ENCODE measurements around the gene BICRA.
"Not testable (repeated sequence)": the region's sequence is repeated elsewhere in the genome, so short reads cannot be mapped to it uniquely, and the experiment has no call there.

BICRA gene

DNA sequence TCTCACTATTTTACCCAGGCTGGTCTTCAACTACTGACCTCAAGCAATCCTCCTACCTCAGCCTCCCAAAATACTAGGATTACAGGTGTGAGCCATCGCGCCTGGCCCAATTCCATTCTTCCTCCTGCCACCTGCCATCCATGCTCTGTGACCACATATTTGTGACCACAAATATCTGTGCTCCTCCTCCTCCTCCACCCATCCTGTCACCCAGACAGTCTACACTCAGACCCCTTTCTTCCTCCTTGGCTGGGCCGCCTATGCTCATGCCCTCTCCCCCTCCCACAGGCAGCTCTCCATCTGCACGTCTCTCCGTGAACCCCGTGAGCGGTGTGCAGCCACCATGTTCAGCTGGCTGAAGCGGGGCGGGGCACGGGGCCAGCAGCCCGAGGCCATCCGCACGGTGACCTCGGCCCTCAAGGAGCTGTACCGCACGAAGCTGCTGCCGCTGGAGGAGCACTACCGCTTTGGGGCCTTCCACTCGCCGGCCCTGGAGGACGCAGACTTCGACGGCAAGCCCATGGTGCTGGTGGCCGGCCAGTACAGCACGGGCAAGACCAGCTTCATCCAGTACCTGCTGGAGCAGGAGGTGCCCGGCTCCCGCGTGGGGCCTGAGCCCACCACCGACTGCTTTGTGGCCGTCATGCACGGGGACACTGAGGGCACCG, 107.5 kb downstream of the BICRA start:
- Histone ChIP-seq H3K4me2 (ENCODE audit: low read length) (no peak overlapping the region), H3K36me3 (ENCODE audit: insufficient read depth, low read length) (no peaks in the 10 kb centered on the region; the same call in 1 of the 2 replicates)
- TF ChIP-seq EZH2 (IDR thresholded peaks at IDR 0.05; ENCODE audit: borderline replicate concordance, low read length), result no peak
- TF ChIP-seq, protein P1, sequence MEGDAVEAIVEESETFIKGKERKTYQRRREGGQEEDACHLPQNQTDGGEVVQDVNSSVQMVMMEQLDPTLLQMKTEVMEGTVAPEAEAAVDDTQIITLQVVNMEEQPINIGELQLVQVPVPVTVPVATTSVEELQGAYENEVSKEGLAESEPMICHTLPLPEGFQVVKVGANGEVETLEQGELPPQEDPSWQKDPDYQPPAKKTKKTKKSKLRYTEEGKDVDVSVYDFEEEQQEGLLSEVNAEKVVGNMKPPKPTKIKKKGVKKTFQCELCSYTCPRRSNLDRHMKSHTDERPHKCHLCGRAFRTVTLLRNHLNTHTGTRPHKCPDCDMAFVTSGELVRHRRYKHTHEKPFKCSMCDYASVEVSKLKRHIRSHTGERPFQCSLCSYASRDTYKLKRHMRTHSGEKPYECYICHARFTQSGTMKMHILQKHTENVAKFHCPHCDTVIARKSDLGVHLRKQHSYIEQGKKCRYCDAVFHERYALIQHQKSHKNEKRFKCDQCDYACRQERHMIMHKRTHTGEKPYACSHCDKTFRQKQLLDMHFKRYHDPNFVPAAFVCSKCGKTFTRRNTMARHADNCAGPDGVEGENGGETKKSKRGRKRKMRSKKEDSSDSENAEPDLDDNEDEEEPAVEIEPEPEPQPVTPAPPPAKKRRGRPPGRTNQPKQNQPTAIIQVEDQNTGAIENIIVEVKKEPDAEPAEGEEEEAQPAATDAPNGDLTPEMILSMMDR (IDR thresholded peaks at IDR 0.05; ENCODE audit: low read length), result no peak

DNA sequence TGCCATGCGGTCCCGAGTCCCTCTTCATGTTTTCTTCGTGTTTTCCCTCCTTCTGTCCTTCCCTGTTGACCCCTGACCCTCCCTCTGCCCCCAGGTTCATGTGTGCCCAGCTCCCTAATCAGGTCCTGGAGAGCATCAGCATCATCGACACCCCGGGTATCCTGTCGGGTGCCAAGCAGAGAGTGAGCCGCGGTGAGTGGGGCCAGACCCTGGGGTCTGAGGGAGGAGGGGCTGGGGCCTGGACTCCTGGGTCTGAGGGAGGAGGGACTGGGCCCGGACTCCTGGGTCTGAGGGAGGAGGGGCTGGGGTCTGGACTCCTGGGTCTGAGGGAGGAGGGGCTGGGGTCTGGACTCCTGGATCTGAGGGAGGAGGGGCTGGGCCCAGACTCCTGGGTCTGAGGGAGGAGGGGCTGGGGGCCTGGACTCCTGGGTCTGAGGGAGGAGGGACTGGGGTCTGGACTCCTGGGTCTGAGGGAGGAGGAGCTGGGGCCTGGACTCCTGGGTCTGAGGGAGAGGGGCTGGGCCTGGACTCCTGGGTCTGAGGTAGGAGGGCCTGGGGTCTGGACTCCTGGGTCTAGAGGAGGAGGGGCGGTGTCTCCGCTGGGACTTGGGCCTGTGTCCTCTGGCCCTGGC, 109.6 kb downstream of the BICRA start:
- H3K4me2 ChIP-seq (ENCODE audit: low read length); H3F3A ChIP-seq (ENCODE audit: insufficient read depth, low read length); H3K79me2 ChIP-seq (ENCODE audit: insufficient read depth, low read length); H3K9me2 ChIP-seq (ENCODE audit: low read depth, low read length); H3K27ac ChIP-seq (ENCODE audit: low read depth, low read length, poor library complexity, severe bottlenecking); H3K4me3 ChIP-seq (ENCODE audit: low read depth, low read length, poor library complexity, severe bottlenecking); H3K4me1 ChIP-seq (ENCODE audit: insufficient read depth, low read length, severe bottlenecking); H3K9me3 ChIP-seq (ENCODE audit: low read length); H4K20me1 ChIP-seq (ENCODE audit: insufficient read depth, low read length); H2AFZ ChIP-seq (ENCODE audit: low read length); H3K9ac ChIP-seq (ENCODE audit: low read length); H3K36me3 ChIP-seq (ENCODE audit: insufficient read depth, low read length): not testable (repeated sequence)
- H3K27me3 ChIP-seq (ENCODE audit: insufficient read depth, low read length), result peaks cover 11% of the 10 kb centered on the region; the same call in 1 of the 2 replicates

More for the DNA sequence above, 107.5 kb downstream of the BICRA start:
- Histone ChIP-seq H3K9ac (ENCODE audit: low read length) (no peak overlapping the region), H3K79me2 (ENCODE audit: insufficient read depth, low read length) (no peaks in the 10 kb centered on the region), H2AFZ (ENCODE audit: low read length) (no peak overlapping the region), H3K4me3 (ENCODE audit: low read depth, low read length, poor library complexity, severe bottlenecking) (no peak overlapping the region), H3K27me3 (ENCODE audit: insufficient read depth, low read length) (peaks cover 11% of the 10 kb centered on the region; the same call in 1 of the 2 replicates), H3K4me1 (ENCODE audit: insufficient read depth, low read length, severe bottlenecking) (no peaks in the 10 kb centered on the region), H4K20me1 (ENCODE audit: insufficient read depth, low read length) (no peaks in the 10 kb centered on the region), H3K9me3 (ENCODE audit: low read length) (no peaks in the 10 kb centered on the region), H3K9me2 (ENCODE audit: low read depth, low read length) (no peaks in the 10 kb centered on the region), H3F3A (ENCODE audit: insufficient read depth, low read length) (no peaks in the 10 kb centered on the region), H3K27ac (ENCODE audit: low read depth, low read length, poor library complexity, severe bottlenecking) (no peak overlapping the region)

DNA sequence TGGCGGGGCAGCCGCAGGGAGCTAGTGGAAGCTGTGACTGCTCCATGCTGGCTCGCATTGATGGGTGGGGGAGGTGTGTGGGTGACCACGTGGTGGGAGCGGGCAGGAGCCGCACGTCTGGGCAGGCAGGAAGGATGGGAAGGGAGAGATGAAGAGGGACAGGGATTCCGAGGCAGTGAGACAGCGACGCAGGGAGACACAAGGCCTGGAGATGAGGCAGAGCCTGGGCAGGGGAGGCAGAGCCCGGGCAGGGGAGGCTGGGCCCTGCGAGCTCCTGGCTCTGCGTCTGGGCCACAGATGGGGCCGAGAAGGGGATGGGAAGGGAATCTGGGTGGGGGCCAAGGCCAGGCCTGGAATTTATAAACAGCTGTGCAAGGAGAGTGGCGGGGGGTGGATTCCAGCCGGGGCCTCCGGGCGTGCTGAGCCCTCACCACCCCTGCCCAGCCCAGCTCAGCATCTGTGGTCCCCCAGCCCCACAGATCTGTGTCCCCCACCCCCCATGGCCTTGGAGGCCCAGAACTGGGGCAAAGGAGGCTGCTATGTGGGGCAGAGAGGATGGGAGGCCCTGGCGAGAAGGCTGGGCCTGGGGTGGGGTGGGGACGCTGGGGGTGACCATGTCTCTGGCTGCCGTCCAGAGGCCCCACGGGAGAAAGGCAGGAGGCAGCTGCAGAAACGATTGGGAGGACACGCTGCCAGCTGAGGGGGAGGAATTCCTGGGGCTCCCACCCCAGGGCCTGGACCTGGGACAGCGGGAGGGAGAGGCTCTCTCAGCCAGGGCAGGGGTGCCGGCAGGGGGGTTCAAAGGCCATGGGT, 110.3 kb downstream of the BICRA start:
- peaks cover 9% of the 10 kb centered on the region; the same call in 1 of the 2 replicates for H3K27me3 ChIP-seq (ENCODE audit: insufficient read depth, low read length)
- H3K4me2 ChIP-seq (ENCODE audit: low read length), result no peak overlapping the region
- no peak for TF ChIP-seq EZH2 (IDR thresholded peaks at IDR 0.05; ENCODE audit: borderline replicate concordance, low read length)
- TF ChIP-seq, protein P1 (IDR thresholded peaks at IDR 0.05; ENCODE audit: low read length), result no peak
- H2AFZ ChIP-seq (ENCODE audit: low read length), result no peak overlapping the region
- H3K9me3 ChIP-seq (ENCODE audit: low read length), result no peaks in the 10 kb centered on the region
- no peaks in the 10 kb centered on the region for H3K4me1 ChIP-seq (ENCODE audit: insufficient read depth, low read length, severe bottlenecking)
- no peaks in the 10 kb centered on the region for H3F3A ChIP-seq (ENCODE audit: insufficient read depth, low read length)
- no peak overlapping the region for H3K9ac ChIP-seq (ENCODE audit: low read length)
- H3K79me2 ChIP-seq (ENCODE audit: insufficient read depth, low read length), result no peaks in the 10 kb centered on the region
- H3K36me3 ChIP-seq (ENCODE audit: insufficient read depth, low read length), result no peaks in the 10 kb centered on the region; the same call in 1 of the 2 replicates
- H3K27ac ChIP-seq (ENCODE audit: low read depth, low read length, poor library complexity, severe bottlenecking), result no peak overlapping the region
- no peak overlapping the region for H3K4me3 ChIP-seq (ENCODE audit: low read depth, low read length, poor library complexity, severe bottlenecking)
- H3K9me2 ChIP-seq (ENCODE audit: low read depth, low read length), result no peaks in the 10 kb centered on the region
- no peaks in the 10 kb centered on the region for H4K20me1 ChIP-seq (ENCODE audit: insufficient read depth, low read length)
